Hippocampal formation (tissue), 2 donors: ENCODE results near the gene CCDC82.

ENCODE experiments used
- DNase-seq, 2 donors: peaks; one replicate each; lab custom pipeline; 2025; lab: John Stamatoyannopoulos, UW

CCDC82 gene

DNA sequence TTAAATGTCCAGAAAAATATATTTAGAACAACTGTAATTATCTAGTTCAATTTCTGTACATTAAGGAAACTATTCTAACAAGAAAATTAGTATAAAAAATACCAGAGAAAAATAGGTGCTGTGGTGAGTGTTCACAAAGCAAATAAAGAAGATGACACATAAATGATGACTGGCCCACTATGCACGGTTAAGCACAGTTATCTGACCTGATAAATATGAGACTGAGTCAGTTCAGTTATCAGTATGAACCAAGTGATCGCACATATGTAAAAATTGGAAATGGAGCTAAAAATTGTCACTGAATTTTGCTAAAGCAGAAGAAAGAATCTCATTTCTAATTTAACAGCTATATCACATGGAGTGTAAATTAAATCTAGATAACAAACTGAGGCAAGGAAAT lies 27.9 kb downstream of the CCDC82 start:
- no peak for DNase-seq

- DNase-seq: no peak
These were observed 31.4 kb downstream of the CCDC82 start for GRCh38 chr11:96358321-96358720.

GRCh38 chr11:96357794-96358193 lies 31.9 kb downstream of the CCDC82 start:
- no peak for DNase-seq

DNA sequence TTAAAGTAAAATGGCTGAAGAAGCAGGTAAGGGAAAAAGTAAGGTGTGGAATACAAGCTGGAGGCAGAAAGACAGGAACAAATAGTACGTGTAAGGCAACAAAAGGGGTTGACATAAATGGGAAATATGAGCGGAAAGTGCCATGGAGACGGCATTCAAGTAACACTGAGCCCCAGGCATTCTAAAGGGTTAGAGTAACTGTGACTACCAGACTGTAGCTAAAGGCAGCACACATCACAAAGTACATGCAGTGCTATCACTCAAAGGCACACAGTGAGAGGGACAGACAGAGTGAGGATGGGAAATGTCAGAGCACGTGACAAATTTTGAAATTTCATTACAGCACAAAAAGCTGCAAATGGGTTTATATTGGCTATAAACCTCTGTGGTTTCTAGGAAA lies 32.9 kb downstream of the CCDC82 start:
- no peak for DNase-seq

- peak; percentile 94 to 97 for DNase-seq
These were observed 46.6 kb downstream of the CCDC82 start, which contains the start of gene MAML2 for GRCh38 chr11:96342961-96343711. MAML2 (minus strand) TSS chr11:96343195; CDS start chr11:96341895, 1,300 bp downstream.

DNA sequence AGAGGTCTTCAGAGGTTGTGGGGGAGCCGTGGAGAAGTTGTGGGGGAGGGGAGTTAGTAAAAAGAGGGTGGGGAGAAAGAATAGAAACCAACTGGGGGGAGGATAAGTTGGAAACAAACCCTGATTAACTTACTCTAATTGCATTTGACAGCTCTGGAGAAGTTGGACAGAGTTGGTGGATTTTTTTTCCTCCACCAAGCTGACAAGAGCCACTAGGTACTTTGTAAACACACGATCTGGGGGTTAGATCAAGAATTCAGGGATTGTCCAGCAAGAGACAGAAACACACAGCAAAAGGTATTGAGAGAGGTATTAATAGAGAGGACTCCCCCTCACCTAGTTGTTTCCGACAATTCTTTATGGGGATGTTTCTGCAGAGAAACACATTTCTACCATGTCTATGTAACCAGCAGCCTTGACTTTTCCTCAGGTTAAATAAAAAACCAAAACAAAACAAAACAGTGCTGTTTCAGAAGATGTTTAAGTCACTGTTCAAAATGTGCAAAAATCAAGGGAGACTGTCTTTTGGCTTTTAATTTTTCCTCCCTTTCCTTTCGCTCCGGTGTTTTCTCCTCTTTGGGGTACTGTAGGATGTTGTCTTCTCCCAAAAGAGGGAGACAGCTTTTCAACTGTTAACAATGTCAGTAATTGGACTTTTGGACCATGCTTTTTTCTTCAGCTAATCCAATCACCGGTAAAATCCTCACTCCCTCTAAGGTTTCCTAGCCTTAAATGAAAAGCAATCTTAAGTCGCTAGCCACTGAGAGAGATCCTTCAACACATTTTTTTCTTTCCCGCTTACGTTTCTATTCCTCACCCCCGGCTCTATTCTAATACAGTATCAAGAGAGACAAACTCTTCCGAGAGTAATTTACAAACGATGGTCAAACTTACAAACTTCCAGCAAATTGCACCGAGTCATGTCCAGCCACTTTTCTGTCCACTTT lies 47.4 kb downstream of the CCDC82 start:
- peak in 1 of 2 donors; percentile 63 for DNase-seq

DNA sequence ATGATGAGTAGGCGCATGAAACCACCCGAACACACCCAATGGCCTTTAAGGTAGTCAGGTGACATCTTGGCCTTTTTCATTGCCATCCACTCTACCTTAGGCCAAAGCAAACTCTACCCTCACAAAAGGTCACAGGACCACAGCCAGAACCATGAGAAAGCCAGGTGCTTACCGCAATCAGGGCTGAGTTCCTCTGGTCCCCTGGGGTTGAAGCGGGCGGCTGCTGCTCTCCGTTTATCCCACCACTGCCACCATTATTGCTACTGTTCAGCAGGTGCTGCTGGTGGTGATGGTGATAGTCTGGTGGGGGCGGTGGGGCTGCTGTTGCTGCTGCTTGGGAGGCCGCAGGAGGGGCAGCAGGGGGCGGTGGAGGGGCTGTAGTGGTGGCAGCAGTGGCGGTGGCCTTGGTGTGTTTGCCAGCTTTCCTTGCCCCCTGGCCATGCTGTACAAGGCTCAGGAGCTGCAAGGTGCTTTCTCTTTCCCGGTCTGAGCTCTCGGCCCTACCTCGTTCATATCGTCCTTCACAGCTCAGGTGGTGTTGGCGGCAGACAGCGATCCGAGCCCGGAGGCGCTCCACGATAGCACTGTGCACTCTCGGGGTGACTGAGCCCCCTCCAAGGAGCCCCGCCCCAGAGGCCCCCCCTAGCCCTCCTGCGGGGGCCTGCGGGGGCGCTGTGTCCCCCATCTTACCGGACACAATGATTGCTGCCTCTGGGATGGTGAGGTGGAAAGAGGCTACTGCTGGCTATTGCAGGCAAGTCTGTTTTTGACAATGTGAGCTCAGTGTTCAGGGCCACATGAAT lies 48.3 kb downstream of the CCDC82 start:
- DNase-seq: peak in 1 of 2 donors; percentile 44

DNA sequence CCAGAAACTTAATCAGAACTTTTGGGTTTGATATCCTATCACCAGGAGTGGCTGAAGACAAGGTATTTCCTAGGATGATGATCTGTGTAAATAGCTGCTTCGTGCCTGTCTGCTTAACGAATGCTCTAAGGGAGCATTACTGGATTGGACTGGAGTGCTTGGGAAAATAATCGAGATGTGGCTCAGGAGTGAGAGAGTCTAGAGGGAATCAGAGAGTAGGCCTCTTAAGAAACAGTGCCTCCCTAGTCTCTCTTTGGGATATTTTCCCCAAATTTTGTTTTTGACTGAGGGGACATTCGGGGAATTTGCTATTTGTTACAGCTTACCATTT lies 49.2 kb downstream of the CCDC82 start:
- peak in 1 of 2 donors; percentile 20 for DNase-seq

DNA sequence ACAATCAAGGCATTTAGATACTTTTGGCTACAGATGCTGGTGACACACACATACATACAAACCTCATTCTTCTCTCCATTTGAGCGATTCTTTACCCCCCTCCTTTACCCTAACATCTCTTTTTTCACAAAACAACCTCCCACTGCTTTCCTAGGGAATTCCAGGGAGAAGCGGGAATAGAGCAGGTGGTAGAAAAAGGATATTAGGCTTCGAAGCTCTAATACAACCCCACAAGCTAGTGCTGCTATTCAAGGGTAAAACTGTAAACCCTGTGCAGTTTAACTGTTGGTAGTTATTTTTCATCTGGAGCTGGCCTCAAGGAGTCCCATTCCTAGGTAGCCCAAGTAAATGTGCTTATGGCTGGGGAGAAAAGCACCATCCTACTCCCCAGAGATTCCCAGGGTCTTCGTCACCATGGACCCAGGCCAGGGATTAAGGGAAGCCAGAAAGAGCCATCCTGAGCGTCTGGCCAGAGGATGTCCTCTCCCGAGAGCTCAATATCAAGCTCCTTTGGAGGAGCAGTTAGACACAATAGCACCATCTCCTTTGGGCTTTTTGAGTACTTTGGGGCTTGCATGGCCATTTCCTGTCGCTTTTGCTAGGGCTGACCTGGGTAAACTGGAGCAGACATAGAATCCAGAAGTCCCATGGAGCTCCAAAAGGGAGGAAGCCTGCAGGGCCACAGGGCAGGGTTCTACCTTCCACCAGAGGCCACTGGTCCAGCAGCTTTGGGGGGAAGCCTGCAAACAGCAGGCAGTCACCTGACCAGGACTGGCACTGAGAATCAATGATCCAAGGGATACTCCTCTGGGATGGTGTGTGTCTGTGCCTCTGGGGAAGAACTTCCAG lies 49.8 kb downstream of the CCDC82 start:
- DNase-seq: peak in 1 of 2 donors; percentile 34

DNA sequence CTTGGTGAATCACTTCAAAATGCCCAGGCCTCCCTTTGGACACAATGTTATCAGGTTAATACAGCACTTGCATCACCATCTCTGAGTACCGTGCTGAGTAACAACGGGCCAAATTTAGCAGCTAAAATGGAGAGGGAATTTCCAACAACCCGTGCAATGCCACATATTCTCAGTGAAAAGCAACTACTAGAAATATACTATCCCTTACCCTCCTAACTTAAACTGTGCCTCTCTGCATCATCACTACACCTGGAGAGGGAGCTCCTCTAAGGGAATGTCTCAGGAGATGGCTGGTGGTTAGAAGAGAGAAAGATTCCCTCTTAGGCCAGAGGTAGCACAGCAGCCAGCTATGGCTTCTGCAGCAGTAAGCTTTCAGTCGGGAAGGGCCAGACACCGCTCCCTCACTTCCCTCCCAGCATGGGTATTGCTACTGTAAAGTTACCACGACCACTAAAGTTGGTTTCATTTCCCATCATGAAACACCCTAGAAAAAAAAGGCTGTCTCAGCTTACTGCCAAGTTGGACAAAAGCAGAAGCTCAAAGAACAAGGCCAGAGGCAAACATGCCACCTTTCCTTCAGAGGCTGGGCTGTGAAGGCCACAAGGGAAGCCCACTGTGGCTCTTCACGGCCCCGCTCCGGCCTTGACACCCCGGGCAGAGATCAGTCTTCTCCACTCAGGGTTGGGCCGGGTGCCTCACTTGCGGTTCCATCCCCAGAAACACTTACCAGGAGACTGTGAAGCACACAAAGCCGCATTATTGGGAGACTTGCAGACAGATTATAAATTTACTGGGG lies 50.6 kb downstream of the CCDC82 start:
- DNase-seq: peak; percentile 64 to 96

GRCh38 chr11:96337541-96338431 lies 51.9 kb downstream of the CCDC82 start:
- peak in 1 of 2 donors; percentile 36 for DNase-seq

DNA sequence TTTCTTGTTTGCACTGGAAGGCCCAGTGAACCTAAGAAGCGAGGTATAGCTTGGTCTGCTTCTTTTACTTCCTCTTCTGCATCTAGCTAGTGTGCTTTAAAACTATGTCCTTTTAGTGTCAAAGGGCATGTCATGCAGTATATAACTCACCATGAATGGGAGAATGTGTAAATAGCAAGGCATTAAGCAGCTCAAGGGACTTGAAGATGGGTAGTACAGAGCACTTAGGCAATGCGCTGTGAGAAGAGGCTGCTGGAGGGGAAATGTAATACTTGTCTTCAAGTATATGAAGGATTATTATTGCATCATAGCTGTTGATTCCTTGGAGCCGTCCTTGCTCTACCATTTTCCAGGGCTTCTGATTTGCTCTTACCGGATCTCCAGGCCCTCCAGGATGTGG lies 54.3 kb downstream of the CCDC82 start:
- DNase-seq: no peak

DNA sequence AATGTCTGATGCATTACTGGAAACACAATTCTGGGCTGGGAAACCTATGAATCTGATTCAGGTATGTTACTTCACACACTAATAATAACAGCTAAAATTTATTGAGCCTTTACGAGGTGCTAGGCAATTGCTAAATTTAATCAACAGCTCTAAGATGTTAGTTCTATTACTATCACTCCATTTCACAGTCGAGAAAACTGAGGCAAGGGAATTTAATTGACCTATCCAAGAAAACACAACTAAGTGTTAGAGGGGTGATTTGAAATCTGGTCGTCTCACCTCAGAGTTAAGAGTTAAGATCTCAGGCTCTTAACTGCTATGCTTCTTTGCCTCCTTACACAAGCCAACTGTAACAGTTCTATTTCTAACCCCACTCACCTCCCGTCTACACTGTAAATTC lies 55.5 kb downstream of the CCDC82 start:
- no peak for DNase-seq

DNA sequence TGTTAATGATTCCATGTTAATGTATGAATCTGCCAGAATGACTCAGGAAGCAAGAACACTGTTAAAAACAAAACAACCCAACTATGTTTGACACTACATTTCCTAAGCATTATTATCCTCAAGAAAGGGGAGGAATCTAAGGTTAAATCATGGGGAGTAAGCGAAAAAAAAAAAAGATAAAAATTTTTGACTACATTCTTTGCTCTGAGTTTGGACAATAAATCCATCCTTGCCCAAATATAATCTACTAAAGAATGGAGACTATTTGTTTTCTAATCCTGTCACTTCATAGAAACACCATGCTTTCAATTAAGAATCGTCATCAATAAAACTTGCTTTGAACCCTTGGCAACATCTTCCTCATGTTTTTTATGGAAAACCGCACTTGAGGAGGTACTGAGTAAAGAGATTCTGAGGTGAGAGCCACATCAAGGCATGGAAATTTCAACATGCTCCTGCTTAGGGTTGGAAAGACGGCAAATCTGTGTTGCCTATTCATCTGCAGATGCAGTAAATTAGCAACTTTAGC lies 56.5 kb downstream of the CCDC82 start:
- DNase-seq: no peak

DNA sequence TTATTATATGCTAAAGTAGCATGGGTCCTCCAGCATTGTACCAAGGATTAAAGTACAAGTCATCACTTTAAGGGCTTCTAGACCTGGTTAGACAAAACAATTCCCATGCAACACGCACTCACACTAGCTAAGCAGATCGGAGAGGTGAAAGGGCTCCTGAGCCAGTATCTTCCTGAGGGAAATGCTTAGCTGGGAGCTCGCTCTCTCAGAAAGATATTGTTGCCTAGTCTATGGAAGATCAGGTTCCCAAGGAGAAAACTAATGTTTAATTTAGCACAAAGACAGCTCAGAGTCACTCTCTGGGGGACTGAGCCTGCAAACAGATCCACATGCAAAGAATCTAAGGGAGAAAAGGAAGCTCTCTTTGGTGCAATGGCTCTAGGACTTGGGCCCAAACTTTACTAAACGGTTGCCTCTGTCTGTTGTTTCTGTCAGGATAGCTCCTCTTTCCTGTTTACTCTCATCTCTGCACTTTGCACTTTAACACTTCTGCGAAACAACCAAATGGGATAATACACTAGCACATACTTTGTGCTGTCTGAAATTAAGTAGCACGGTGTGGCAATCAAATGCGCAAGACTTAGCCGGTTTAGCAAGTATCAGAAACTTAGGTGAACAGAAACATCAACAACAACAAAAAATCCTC lies 57.5 kb downstream of the CCDC82 start:
- DNase-seq: no peak

GRCh38 chr11:96331699-96332116 lies 58.0 kb downstream of the CCDC82 start:
- DNase-seq: no peak

DNA sequence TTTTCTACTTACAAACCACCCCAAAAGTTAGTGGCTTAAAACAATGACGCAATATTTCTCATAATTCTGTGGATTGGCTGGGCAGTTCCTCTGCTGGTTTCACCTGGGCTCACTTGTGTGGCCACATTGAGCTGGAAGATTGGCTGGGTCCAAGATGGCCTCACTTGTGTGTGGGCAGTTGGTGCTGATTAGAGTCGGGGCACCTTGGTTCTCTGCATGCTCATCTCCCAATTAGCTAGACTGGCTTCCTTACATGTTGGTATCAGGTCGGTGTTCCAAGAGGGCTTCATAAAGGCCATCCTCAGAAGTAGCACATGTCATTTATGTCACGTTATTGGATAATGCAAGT lies 59.2 kb downstream of the CCDC82 start:
- DNase-seq: no peak

GRCh38 chr11:96329855-96330510 lies 59.7 kb downstream of the CCDC82 start:
- no peak for DNase-seq
